GM18508 (cell line): ENCODE results near the gene ULK4.

Experiments used
- ATAC-seq: cut with Tn5 transposase; IDR thresholded peaks from one replicate; pipeline ENCODE4 v1.9.1; 2021; ENCODE audit warnings: moderate number of reproducible peaks; ENCODE audit not compliant: insufficient read depth, unreplicated experiment

ULK4 gene

GRCh38 chr3:41334426-41334825 is 627.5 kb downstream of the ULK4 start:
- no peak for ATAC-seq

- no peak for ATAC-seq
Measured at GRCh38 chr3:41331041-41331440, 630.9 kb downstream of the ULK4 start.

DNA sequence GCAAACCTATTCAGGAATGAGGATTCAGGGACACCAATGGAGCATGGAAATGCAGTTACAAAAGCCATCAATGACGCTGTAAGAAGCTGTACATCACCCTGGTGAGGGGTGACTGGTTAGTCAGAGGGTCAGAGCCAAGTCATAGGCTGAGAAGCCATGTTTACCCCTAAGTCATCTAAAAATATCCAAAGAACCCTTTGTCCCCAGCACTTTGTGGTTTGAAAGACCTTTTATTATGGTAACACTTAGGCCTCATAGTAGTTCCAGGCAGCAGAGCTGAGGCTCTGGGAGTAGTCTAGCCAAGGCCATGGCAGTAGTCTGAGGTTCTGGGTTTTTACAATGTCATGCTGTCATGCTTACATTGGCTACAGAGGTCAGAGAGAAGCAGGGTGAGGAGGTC is 631.4 kb downstream of the ULK4 start:
- ATAC-seq: no peak

DNA sequence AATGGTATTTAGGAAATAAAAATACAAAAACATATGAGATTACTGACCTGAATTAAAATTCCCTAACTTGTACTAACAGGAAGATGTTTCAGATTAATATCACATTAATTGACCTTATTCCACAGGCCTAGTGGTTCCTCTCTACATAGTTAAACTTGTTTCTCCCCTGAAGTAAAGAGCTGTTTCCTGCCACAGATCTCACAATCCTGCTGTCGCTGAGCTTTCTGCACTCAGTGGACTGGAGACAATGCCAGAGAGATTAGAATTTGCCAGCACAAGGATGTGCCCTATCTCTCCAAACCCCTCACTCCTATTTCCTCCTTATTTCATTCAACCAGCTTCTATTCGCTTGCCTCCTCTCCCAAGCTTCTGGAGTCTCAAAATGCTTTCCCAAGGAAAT is 632.0 kb downstream of the ULK4 start:
- no peak for ATAC-seq

DNA sequence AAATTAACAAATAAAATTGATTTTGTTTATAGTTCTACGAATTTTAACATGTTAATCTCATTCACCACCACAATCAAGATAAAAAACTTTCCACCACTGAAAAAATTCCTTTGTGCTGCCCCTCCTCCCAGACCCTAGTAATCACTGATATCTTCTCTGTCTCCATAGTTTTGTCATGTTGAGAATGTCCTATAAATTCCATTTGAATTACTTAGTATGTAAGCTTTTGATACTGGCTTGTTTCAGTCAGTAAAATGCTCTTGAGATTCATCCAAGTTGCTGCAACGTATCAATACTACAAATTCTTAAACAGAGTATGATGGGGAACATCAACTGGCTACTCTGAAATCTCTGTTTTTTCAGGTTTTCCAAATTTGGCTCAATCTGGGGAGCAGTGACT is 633.0 kb downstream of the ULK4 start:
- ATAC-seq: no peak

GRCh38 chr3:41327718-41328117 is 634.2 kb downstream of the ULK4 start:
- ATAC-seq: no peak

DNA sequence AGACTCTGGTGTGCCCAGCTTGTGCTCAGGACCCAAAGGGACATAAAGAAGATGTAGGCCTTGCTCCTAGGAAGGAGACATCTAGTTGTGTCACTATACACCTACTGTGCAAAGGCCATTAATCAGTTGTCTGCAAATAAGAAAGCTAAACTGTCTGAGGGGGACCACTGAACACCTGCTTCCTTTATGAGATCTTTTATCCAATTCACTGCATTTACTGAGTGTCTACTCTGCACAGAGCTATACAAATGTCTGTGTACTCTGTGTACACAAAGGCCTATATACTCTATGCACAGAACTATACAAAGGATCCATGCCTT is 637.8 kb downstream of the ULK4 start:
- ATAC-seq: no peak

DNA sequence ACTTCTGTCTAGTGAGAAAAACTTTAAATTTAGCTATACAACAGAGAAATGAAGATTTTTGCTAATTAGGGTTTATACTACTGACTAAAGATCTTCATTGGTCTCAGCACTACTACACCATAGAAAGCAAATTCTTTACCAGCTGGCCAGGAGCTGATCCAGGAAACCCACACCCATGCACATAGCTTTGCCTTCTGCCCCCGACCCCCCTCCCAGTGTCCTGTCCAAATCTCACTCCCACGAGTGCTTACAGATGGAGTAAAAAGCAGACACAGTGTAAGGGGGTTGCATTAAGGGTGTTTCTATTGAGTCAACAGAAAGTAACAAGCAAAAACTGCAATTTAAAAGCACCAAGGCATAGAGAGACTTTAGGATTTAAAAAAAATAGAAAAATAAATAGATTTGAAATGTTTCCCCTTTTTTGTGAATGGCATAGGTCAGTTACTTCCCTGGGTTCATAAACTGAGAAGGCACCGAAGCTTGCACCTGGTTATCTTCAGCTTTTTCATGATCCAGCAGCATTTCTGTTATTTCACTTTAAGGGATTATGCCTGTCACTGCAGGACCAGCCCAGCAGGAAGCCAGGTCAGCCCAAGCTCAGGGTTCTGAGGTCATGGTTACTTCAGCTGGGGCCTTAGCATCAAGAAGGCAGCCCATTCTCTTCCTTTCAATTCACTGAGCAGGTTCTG is 638.3 kb downstream of the ULK4 start:
- ATAC-seq: no peak

DNA sequence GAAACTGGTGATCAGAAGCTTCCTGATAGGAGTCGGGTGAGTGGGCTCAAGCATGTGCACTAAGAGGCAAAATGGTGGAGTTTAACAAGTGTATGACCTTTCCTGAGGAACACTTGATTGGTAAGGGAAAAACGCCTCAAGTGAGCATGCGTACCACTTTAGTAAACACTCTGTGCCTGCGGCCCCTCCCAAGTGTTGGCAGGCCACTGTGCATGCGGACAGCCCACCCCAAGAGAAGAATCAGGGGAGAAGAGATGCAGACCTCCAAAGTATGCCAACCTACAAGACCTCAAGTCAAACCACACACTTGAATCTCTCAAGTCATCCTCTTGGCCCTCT is 640.3 kb downstream of the ULK4 start:
- no peak for ATAC-seq

DNA sequence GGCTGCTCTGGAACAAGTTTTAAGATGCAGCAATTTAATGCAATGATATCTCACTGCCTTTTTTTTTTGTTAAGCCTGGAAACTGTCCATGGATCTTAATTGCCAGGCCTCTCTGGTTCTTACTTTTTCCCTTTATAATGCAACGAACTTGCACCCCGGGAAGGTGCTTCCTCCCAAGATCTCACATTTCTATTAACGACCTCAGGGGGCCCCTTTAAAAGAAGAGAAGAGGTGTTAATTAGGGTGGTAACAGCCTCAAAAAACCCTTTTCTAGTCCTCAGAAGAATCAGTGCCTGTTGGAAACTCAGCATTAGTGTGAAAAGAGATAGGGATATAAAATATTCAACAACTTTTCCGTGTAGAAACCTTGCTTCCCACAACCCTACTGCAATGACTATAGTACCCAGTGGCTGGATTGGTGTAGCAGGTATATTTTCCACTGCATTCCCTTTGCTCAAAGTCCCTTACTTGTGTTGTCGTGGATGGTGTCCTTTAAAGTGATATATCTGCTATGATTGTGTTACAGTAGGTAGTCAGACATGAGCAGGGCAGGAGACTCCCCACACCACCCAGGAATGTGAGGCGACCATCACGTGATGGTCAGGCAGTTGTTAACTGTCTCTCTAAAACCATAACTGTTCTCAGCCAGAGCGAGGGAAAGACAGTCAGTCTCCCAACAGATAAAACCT is 640.8 kb downstream of the ULK4 start:
- ATAC-seq: no peak

GRCh38 chr3:41318520-41318919 is 643.4 kb downstream of the ULK4 start:
- no peak for ATAC-seq

DNA sequence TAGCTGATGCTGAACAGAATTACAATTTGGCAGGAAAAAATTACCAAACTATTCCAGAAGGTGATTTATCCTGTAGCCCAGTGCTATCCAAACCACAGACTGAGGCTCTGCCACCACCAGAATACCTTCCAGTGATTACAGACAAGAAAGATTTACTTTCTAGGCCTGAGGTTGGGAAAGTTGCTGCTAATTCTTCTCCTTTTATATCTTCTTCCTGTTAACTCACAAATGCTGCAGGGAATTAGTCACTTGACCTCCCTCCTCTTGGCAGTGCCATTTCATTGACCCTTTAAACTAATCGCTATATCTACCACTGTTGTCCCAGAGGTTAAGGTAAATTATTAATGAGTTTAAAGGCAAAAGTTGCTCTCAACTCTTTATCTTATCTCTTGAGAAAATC is 644.2 kb downstream of the ULK4 start:
- no peak for ATAC-seq

GRCh38 chr3:41317298-41317697 is 644.6 kb downstream of the ULK4 start:
- ATAC-seq: no peak

DNA sequence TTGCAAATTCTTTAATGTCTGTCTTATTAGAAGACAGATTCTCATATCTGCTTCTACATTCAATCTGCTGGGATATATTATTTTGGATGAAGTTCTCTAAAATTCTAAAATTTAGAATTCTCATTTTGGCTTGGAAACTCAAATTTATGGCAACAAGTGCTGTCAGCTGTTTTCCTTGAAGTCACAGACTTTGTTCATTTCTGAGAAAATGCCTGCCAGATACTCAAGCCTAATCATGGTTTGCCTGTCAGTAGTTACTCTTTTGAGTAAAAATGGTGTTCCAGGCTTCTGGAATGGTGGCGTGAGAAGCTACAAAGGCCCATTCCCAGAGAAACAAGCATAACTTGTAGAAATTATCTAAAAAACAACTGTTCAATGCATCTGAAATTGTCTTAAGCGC is 646.8 kb downstream of the ULK4 start:
- ATAC-seq: no peak

- no peak for ATAC-seq
Measured at GRCh38 chr3:41308119-41308518, 653.8 kb downstream of the ULK4 start.

- no peak for ATAC-seq
Measured at GRCh38 chr3:41307065-41307464, 654.8 kb downstream of the ULK4 start.

DNA sequence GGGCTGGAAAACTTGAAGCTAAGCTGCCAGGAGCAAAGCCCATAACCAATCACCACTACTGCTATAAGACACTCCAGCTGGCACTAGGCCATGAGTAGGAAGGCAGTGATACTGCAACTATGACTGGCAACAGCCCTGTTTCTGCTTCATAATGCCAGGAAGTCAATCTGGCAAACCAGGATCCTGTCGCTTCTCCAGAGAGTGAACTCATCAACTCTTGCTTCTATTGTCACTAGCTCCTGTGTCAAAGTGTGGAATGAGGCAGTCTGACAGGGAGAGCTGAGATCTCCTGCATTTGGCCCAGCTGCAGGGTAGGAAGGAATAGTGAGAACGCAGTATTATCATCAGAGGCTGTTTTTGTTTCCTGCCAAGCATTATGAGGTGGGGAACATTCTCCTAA is 657.3 kb downstream of the ULK4 start:
- no peak for ATAC-seq

- ATAC-seq: no peak
Measured at GRCh38 chr3:41302295-41302694, 659.6 kb downstream of the ULK4 start.

GRCh38 chr3:41301548-41301947 is 660.4 kb downstream of the ULK4 start:
- no peak for ATAC-seq

- no peak for ATAC-seq
Measured at GRCh38 chr3:41299036-41299435, 662.9 kb downstream of the ULK4 start.

DNA sequence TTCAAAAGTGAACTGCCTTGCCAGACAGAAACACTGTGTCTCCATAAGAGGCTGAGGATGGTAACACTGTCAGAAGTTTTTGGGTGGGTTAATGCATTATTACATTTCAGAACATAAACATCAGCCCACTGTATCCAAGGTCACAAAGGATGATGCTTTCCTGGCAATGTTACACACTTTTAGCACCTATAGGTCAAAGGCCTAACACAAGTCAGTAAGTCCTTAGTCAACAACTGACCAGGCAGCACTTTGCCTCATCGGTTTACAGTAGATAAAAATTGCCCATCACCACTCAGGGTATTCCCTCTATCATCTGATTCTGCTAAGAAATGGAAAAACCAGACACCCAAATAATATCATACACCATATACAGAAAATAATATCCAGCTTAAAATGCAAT is 664.2 kb downstream of the ULK4 start:
- no peak for ATAC-seq

GRCh38 chr3:41296556-41296955 is 665.3 kb downstream of the ULK4 start:
- ATAC-seq: no peak
